ENCODE results near the gene TPRKB. TPM values are rescaled to one million over a fixed set of nuclear protein-coding genes. Genes with fewer than 3 reads are reported as not detected.

The TPRKB gene
- total and polyA plus RNA-seq, 9 of the 15 experiments (the other 6 are each of a cell fraction or from before 2014, with no cell fraction given) = 55.6 to 250 (median 112) TPM

DNA sequence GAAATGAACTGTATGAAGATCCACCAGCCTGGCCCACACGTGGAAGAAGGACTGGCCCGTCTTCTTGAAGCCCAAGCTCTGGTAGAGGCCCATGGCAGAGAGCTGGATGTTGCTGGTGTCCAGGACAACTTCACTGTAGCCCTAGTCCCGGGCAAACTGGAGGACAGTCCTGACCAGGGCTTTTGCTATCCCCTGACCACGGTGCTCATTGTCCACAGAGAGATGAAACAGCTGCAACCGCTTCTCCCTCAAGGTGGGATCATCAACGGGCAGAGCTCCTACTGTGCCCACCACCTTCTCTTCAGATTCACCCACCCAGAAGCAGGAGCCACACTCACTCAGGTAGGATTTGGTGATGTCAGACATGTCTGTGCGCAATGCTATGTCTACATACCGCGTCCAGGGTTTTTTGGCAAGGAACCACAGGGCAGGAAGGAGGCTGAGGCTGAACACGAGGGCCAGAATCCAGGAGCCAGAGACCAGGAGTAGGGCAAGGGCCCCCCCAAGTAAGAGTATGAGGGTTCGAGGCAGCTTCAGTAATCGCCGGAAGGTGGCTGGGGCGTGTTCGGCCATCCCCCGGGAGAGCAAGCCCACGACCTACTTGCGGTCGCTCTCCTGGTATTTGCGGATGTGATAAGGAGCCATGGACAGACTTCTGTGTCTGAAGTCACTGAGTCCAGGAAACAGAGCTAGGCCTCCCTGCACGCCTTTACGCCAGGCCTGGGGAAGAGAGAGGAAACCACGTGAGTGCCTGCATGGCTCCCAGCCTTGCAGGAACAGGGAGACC is 36.3 kb downstream of the TPRKB start:
- POLR2A ChIA-PET = interaction anchor here (1.1 to 1.2 kb wide), 3 partner anchors 10 to 14 kb away, joined by 3 read pairs; no protein-coding TSS in a partner anchor
- Histone ChIP-seq H3K79me2 (ENCODE audit: control insufficient read depth, insufficient read depth, low read length) (no peaks in the 10 kb centered on the region), H3K9me1 (ENCODE audit: control insufficient read depth, insufficient read depth, low read length) (no peaks in the 10 kb centered on the region), H3K4me1 (replicated peaks in 1 of 2; ENCODE audit: control insufficient read depth in 2 of 2, insufficient read depth in 2 of 2, low read length in 2 of 2) (peaks cover 8 to 14% of the 10 kb centered on the region in 2 experiments; a peak in 4 of 5 replicates), H3K4me3 (no peak overlapping the region), H4K20me1 (replicated peaks; ENCODE audit: control insufficient read depth, insufficient read depth, low read length) (no peaks in the 10 kb centered on the region), H2AFZ (ENCODE audit: low read depth, low read length) (peak overlapping the region; percentile 92), H3K9me3 (replicated peaks; ENCODE audit: control insufficient read depth, insufficient read depth, low read depth, low read length) (no peaks in the 10 kb centered on the region), H3K4me2 (ENCODE audit: insufficient read depth, low read length) (peak overlapping the region; percentile 17; the same call in 1 of the 2 replicates), H3K9ac (ENCODE audit: insufficient read depth in 1 of 2, low read depth in 2 of 2, low read length in 2 of 2) (peak overlapping the region in 1 of 2 experiments; percentile 11; a peak in 1 of 4 replicates), H3K27ac (ENCODE audit: extremely low read depth, low read depth, low read length) (no peak overlapping the region), H3K27me3 (ENCODE audit: control insufficient read depth in 2 of 2, insufficient read depth in 2 of 2, low read length in 2 of 2) (no peaks in the 10 kb centered on the region), H3K36me3 (ENCODE audit: control insufficient read depth, insufficient read depth, low read length) (no peaks in the 10 kb centered on the region)
- CTCF ChIA-PET (ENCODE audit: low intra/inter-chr PET ratio) = no interaction called here
- DNase-seq (ENCODE audit: extremely low read depth in 1 of 4, low spot score in 3 of 4) (peak; percentile 39 to 74 (median 52)), FAIRE-seq (peak; percentile 69), ATAC-seq (peak; percentile 81)
- in situ Hi-C loops (cut with MboI) = loop anchor here (5.0 kb wide), 1 partner anchor 59 kb away; the partner anchor contains the start of gene NAT8
- WGBS (ENCODE audit: insufficient coverage, low coverage, missing lambda C conversion rate) = 14% methylated on average over 22 of the region's 23 CpGs
- intact Hi-C loops (cut with micrococcal nuclease) = no loop called here
- no TSS peak for BruUV-seq (replicated peaks)
- no peak for TF ChIP-seq ARNT (IDR thresholded peaks at IDR 0.05)
- TF ChIP-seq, protein P1, sequence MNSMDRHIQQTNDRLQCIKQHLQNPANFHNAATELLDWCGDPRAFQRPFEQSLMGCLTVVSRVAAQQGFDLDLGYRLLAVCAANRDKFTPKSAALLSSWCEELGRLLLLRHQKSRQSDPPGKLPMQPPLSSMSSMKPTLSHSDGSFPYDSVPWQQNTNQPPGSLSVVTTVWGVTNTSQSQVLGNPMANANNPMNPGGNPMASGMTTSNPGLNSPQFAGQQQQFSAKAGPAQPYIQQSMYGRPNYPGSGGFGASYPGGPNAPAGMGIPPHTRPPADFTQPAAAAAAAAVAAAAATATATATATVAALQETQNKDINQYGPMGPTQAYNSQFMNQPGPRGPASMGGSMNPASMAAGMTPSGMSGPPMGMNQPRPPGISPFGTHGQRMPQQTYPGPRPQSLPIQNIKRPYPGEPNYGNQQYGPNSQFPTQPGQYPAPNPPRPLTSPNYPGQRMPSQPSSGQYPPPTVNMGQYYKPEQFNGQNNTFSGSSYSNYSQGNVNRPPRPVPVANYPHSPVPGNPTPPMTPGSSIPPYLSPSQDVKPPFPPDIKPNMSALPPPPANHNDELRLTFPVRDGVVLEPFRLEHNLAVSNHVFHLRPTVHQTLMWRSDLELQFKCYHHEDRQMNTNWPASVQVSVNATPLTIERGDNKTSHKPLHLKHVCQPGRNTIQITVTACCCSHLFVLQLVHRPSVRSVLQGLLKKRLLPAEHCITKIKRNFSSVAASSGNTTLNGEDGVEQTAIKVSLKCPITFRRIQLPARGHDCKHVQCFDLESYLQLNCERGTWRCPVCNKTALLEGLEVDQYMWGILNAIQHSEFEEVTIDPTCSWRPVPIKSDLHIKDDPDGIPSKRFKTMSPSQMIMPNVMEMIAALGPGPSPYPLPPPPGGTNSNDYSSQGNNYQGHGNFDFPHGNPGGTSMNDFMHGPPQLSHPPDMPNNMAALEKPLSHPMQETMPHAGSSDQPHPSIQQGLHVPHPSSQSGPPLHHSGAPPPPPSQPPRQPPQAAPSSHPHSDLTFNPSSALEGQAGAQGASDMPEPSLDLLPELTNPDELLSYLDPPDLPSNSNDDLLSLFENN (IDR thresholded peaks at IDR 0.05; ENCODE audit: low read depth in 2 of 2, low read length in 2 of 2) = no peak
- 0 out of 2 replicates have a peak, but pooled peaks have one; percentile 19 for TF ChIP-seq ZFX (CRISPR knock-in tag; IDR thresholded peaks at IDR 0.05)
- peak; percentile 63; the same call in 1 of the 2 replicates for TF ChIP-seq ZBTB1 (CRISPR knock-in tag; IDR thresholded peaks at IDR 0.05; ENCODE audit: borderline replicate concordance, low read depth)
- peak; percentile 64 for TF ChIP-seq TCF3 (CRISPR knock-in tag; IDR thresholded peaks at IDR 0.05)
- no peak for TF ChIP-seq PTBP1 (IDR thresholded peaks at IDR 0.05; ENCODE audit: low read depth, low read length)
- peak; percentile 24; the same call in 1 of the 2 replicates for TF ChIP-seq DPF2 (IDR thresholded peaks at IDR 0.05)
- TF ChIP-seq HDGF (IDR thresholded peaks at IDR 0.05) = no peak
- TF ChIP-seq ETV5 (CRISPR knock-in tag; IDR thresholded peaks at IDR 0.05; ENCODE audit: low read depth) = peak; percentile 27; the same call in 1 of the 2 replicates
- 0 out of 2 replicates have a peak, but pooled peaks have one; percentile 18 for TF ChIP-seq CBFA2T2 (conservative IDR thresholded peaks at IDR 0.05)
- TF ChIP-seq, protein P2, sequence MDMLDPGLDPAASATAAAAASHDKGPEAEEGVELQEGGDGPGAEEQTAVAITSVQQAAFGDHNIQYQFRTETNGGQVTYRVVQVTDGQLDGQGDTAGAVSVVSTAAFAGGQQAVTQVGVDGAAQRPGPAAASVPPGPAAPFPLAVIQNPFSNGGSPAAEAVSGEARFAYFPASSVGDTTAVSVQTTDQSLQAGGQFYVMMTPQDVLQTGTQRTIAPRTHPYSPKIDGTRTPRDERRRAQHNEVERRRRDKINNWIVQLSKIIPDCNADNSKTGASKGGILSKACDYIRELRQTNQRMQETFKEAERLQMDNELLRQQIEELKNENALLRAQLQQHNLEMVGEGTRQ (CRISPR knock-in tag; IDR thresholded peaks at IDR 0.05) = 0 out of 2 replicates have a peak, but pooled peaks have one; percentile 35
- 0 out of 2 replicates have a peak, but pooled peaks have one; percentile 10 for TF ChIP-seq CREM (IDR thresholded peaks at IDR 0.05; ENCODE audit: low read depth)
- no peak for TF ChIP-seq ZNF384 (IDR thresholded peaks at IDR 0.05; ENCODE audit: low read depth, low read length)
- TF ChIP-seq ZNF766 (CRISPR knock-in tag; conservative IDR thresholded peaks at IDR 0.05) = no peak
- peak; percentile 39; the same call in 1 of the 2 replicates for TF ChIP-seq L3MBTL2 (IDR thresholded peaks at IDR 0.05)
- TF ChIP-seq TEAD4 (IDR thresholded peaks at IDR 0.05; ENCODE audit: low read length) = peak; percentile 58; the same call in 1 of the 2 replicates
- no peak for TF ChIP-seq TEAD4 (CRISPR knock-in tag; IDR thresholded peaks at IDR 0.05; ENCODE audit: borderline replicate concordance)

Measured in K562 (cell line).